A673 (cell line): Measurements from ENCODE around the gene ASB16.

Experiments
- EZH2 ChIP-seq: fragments of 200-600 bp; sonication (generic); IDR thresholded peaks from 2 replicates; pipeline ENCODE4 v1.6.1; 2017; ENCODE audit warnings: borderline replicate concordance, low read depth, mild to moderate bottlenecking, mixed read lengths, antibody characterized with exemption, low read length; ENCODE audit not compliant: poor library complexity, severe bottlenecking
- TF ChIP-seq, protein P1 (sequence below): fragments of 300-800, 200-600 bp; sonication (generic); conservative IDR thresholded peaks from 2 replicates; pipeline ENCODE4 v1.5.1; 2017; ENCODE audit warnings: low read depth, mild to moderate bottlenecking, antibody characterized with exemption, low read length, moderate library complexity, mixed read lengths

- TF ChIP-seq, protein P1, sequence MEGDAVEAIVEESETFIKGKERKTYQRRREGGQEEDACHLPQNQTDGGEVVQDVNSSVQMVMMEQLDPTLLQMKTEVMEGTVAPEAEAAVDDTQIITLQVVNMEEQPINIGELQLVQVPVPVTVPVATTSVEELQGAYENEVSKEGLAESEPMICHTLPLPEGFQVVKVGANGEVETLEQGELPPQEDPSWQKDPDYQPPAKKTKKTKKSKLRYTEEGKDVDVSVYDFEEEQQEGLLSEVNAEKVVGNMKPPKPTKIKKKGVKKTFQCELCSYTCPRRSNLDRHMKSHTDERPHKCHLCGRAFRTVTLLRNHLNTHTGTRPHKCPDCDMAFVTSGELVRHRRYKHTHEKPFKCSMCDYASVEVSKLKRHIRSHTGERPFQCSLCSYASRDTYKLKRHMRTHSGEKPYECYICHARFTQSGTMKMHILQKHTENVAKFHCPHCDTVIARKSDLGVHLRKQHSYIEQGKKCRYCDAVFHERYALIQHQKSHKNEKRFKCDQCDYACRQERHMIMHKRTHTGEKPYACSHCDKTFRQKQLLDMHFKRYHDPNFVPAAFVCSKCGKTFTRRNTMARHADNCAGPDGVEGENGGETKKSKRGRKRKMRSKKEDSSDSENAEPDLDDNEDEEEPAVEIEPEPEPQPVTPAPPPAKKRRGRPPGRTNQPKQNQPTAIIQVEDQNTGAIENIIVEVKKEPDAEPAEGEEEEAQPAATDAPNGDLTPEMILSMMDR, result no peak
- no peak for TF ChIP-seq EZH2
Observed at GRCh38 chr17:44220213-44221083, 49.9 kb downstream of the ASB16 start.
